MV-4-11 (cell line): ENCODE data around the gene NXF2.
"Not testable (repeated sequence)": the region's sequence is repeated elsewhere in the genome, so short reads cannot be mapped to it uniquely, and the experiment has no call there.

Experiments used
- DNase-seq: peaks from one replicate; lab custom pipeline; 2025; lab: John Stamatoyannopoulos, UW

The NXF2 gene

GRCh38 chrX:102246893-102247292, at the start of gene NXF2:
NXF2 (plus strand) TSS chrX:102247167; CDS start chrX:102307079, 59,912 bp downstream.
- DNase-seq, result not testable (repeated sequence)

- not testable (repeated sequence) for DNase-seq
Measured at GRCh38 chrX:102207940-102208339, 39.0 kb upstream of the NXF2 start.

- not testable (repeated sequence) for DNase-seq
Measured at GRCh38 chrX:102214986-102215385, 32.0 kb upstream of the NXF2 start, which contains the start of gene TCP11X1. TCP11X1 (plus strand) TSS chrX:102215301.

DNA sequence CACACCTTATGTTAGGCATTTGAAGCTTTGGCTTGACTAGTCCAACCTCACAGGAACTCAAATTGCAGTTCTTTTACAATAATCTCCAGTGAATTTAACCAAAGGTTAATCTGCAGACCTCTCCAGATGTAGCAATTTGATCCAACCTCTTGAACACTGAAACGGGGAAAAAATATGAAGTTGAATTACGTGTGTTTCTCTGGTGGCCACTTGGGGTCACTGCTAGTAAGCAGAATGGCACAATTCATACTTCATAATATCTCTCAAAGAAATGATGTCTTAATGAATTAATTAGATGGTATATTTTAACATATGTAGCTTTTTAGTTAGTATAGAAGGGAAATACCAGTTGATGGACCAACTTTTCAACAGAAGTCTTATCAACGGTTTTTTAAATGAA, 30.5 kb upstream of the NXF2 start:
- DNase-seq, result not testable (repeated sequence)

GRCh38 chrX:102235678-102236077, 11.3 kb upstream of the NXF2 start:
- not testable (repeated sequence) for DNase-seq

DNA sequence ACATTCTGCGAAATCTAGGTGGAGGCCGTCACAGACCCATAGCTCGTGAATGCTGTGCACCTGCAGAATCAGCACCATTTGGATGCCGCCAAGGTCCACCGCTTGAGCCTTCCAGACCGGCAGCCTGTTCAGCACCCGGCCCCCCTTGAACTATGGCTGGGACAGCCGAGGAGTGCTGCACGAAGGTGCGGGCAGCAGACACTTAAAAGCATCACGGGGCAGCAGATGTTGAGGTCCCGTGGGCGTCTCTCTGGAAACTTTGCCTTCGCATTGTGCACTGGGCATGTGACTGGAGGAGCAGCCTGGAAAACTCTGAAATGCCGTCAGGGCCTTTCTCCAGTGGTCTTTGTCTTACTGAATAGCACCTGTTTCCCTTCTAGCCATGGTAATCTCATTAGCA, 6.7 kb upstream of the NXF2 start:
- DNase-seq, result not testable (repeated sequence)

DNA sequence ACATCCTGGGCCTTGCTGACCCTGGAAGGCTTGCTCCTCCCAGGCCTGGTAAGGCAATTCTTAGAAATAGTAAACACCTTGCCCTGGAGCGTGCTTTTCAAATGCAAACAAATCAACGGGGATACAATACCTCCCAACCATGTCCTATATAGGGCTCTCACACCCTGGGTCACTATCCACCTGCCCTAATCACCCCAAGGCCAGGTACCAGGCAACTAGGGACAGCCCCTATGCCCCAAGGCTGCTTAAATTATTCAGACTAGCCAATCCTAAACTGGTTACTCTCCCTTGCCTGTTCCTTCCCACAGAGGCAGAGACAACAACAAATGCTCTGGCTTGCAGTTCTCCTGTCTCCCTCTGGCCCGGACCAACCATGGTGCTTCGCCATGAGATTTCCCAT, 25.3 kb downstream of the NXF2 start:
- not testable (repeated sequence) for DNase-seq

- no peak for DNase-seq
Measured at GRCh38 chrX:102338162-102338561, 91.2 kb downstream of the NXF2 start.

- no peak for DNase-seq
Measured at GRCh38 chrX:102339312-102340298, 92.6 kb downstream of the NXF2 start.

GRCh38 chrX:102341867-102342266, 94.9 kb downstream of the NXF2 start:
- no peak for DNase-seq

GRCh38 chrX:102345916-102346315, 98.9 kb downstream of the NXF2 start:
- no peak for DNase-seq
